Activated naive CD4-positive, alpha-beta T cell treated with anti-CD3 and anti-CD28 coated beads, Interleukin-2, amount 50 U/mL, for 24 hours (primary cell): ENCODE data around the gene FOXK1.

Source experiments
- H3K27ac Mint-ChIP-seq: one replicate; pipeline ENCODE4 v1.8.0; 2021; ENCODE audit warnings: mild to moderate bottlenecking, mixed read lengths
- H3K27me3 Mint-ChIP-seq: one replicate; pipeline ENCODE4 v1.8.0; 2021; ENCODE audit warnings: mixed read lengths
- H3K36me3 Mint-ChIP-seq: one replicate; pipeline ENCODE4 v1.8.0; 2021; ENCODE audit warnings: mixed read lengths
- H3K4me1 Mint-ChIP-seq: one replicate; pipeline ENCODE4 v1.8.0; 2021; ENCODE audit warnings: mixed read lengths
- H3K4me3 Mint-ChIP-seq: one replicate; pipeline ENCODE4 v1.8.0; 2021; ENCODE audit warnings: mild to moderate bottlenecking, mixed read lengths
- H3K9me3 Mint-ChIP-seq: one replicate; pipeline ENCODE4 v1.8.0; 2021; ENCODE audit warnings: mixed read lengths

The FOXK1 gene

GRCh38 chr7:4766666-4767519 is 84.8 kb downstream of the FOXK1 start:
- H3K36me3 Mint-ChIP-seq = peaks cover 9% of the 10 kb centered on the region
- no peak overlapping the region for H3K4me3 Mint-ChIP-seq
- peaks cover 12% of the 10 kb centered on the region for H3K4me1 Mint-ChIP-seq
- no peaks in the 10 kb centered on the region for H3K27me3 Mint-ChIP-seq
- peak overlapping the region; percentile 38 for H3K27ac Mint-ChIP-seq
- H3K9me3 Mint-ChIP-seq = no peaks in the 10 kb centered on the region

GRCh38 chr7:4768597-4769569 is 86.8 kb downstream of the FOXK1 start:
- H3K4me3 Mint-ChIP-seq = no peak overlapping the region
- H3K27ac Mint-ChIP-seq = no peak overlapping the region
- H3K4me1 Mint-ChIP-seq = peaks cover 17% of the 10 kb centered on the region
- H3K27me3 Mint-ChIP-seq = no peaks in the 10 kb centered on the region
- peaks cover 2% of the 10 kb centered on the region for H3K36me3 Mint-ChIP-seq
- no peaks in the 10 kb centered on the region for H3K9me3 Mint-ChIP-seq

- H3K4me3 Mint-ChIP-seq = no peak overlapping the region
- no peak overlapping the region for H3K27ac Mint-ChIP-seq
- H3K4me1 Mint-ChIP-seq = peaks cover 25% of the 10 kb centered on the region
- no peaks in the 10 kb centered on the region for H3K27me3 Mint-ChIP-seq
- H3K9me3 Mint-ChIP-seq = no peaks in the 10 kb centered on the region
- H3K36me3 Mint-ChIP-seq = peaks cover 2% of the 10 kb centered on the region
These were observed 87.7 kb downstream of the FOXK1 start for GRCh38 chr7:4769761-4770160.

- Mint-ChIP-seq H3K9me3 (no peaks in the 10 kb centered on the region), H3K27me3 (no peaks in the 10 kb centered on the region), H3K36me3 (peaks cover 2% of the 10 kb centered on the region), H3K4me3 (no peak overlapping the region), H3K4me1 (peaks cover 35% of the 10 kb centered on the region), H3K27ac (peak overlapping the region; percentile 51)
These were observed 88.8 kb downstream of the FOXK1 start for GRCh38 chr7:4770886-4771285.

GRCh38 chr7:4771737-4772136 is 89.6 kb downstream of the FOXK1 start:
- H3K4me3 Mint-ChIP-seq = no peak overlapping the region
- H3K9me3 Mint-ChIP-seq = no peaks in the 10 kb centered on the region
- peak overlapping the region; percentile 35 for H3K27ac Mint-ChIP-seq
- H3K27me3 Mint-ChIP-seq = no peaks in the 10 kb centered on the region
- peaks cover 42% of the 10 kb centered on the region for H3K4me1 Mint-ChIP-seq
- peaks cover under 1% of the 10 kb centered on the region for H3K36me3 Mint-ChIP-seq

GRCh38 chr7:4772306-4772705 is 90.2 kb downstream of the FOXK1 start:
- Mint-ChIP-seq H3K4me1 (peaks cover 47% of the 10 kb centered on the region), H3K27ac (peak overlapping the region; percentile 32), H3K36me3 (no peaks in the 10 kb centered on the region)

GRCh38 chr7:4774007-4774406 is 91.9 kb downstream of the FOXK1 start:
- peak overlapping the region; percentile 99 for H3K27ac Mint-ChIP-seq
- H3K4me3 Mint-ChIP-seq = peak overlapping the region; percentile 99
- H3K9me3 Mint-ChIP-seq = no peaks in the 10 kb centered on the region
- peaks cover 60% of the 10 kb centered on the region for H3K4me1 Mint-ChIP-seq
- H3K36me3 Mint-ChIP-seq = no peaks in the 10 kb centered on the region
- no peaks in the 10 kb centered on the region for H3K27me3 Mint-ChIP-seq

More at GRCh38 chr7:4772306-4772705, 90.2 kb downstream of the FOXK1 start:
- no peak overlapping the region for H3K4me3 Mint-ChIP-seq
- no peaks in the 10 kb centered on the region for H3K9me3 Mint-ChIP-seq
- no peaks in the 10 kb centered on the region for H3K27me3 Mint-ChIP-seq

GRCh38 chr7:4774658-4775249 is 92.7 kb downstream of the FOXK1 start:
- Mint-ChIP-seq H3K27ac (peak overlapping the region; percentile 99), H3K36me3 (no peaks in the 10 kb centered on the region), H3K4me1 (peaks cover 61% of the 10 kb centered on the region), H3K27me3 (no peaks in the 10 kb centered on the region), H3K9me3 (no peaks in the 10 kb centered on the region), H3K4me3 (peak overlapping the region; percentile 99)

GRCh38 chr7:4775250-4775847 is 93.3 kb downstream of the FOXK1 start, which contains the start of gene AP5Z1:
Gene AP5Z1, plus strand, starts transcription at chr7:4775623. Its CDS starts 93 bp downstream, at chr7:4775716.
- peaks cover 58% of the 10 kb centered on the region for H3K4me1 Mint-ChIP-seq
- no peaks in the 10 kb centered on the region for H3K27me3 Mint-ChIP-seq
- H3K9me3 Mint-ChIP-seq = no peaks in the 10 kb centered on the region
- H3K4me3 Mint-ChIP-seq = peak within 1 kb of the TSS; percentile 99
- no peaks in the 10 kb centered on the region for H3K36me3 Mint-ChIP-seq
- H3K27ac Mint-ChIP-seq = peak within 1 kb of the TSS; percentile 99

- no peaks in the 10 kb centered on the region for H3K9me3 Mint-ChIP-seq
- peaks cover 52% of the 10 kb centered on the region for H3K4me1 Mint-ChIP-seq
- peak overlapping the region; percentile 99 for H3K4me3 Mint-ChIP-seq
- no peaks in the 10 kb centered on the region for H3K27me3 Mint-ChIP-seq
- peak overlapping the region; percentile 99 for H3K27ac Mint-ChIP-seq
- no peaks in the 10 kb centered on the region for H3K36me3 Mint-ChIP-seq
These were observed 93.9 kb downstream of the FOXK1 start for GRCh38 chr7:4775848-4776623.

- H3K27me3 Mint-ChIP-seq = no peaks in the 10 kb centered on the region
- peaks cover 48% of the 10 kb centered on the region for H3K4me1 Mint-ChIP-seq
- H3K9me3 Mint-ChIP-seq = no peaks in the 10 kb centered on the region
- H3K4me3 Mint-ChIP-seq = no peak overlapping the region
- H3K36me3 Mint-ChIP-seq = peaks cover 3% of the 10 kb centered on the region
- peak overlapping the region; percentile 51 for H3K27ac Mint-ChIP-seq
These were observed 97.0 kb downstream of the FOXK1 start for GRCh38 chr7:4779118-4779517.

- no peaks in the 10 kb centered on the region for H3K9me3 Mint-ChIP-seq
- peaks cover 3% of the 10 kb centered on the region for H3K36me3 Mint-ChIP-seq
- no peaks in the 10 kb centered on the region for H3K27me3 Mint-ChIP-seq
- H3K4me3 Mint-ChIP-seq = no peak overlapping the region
- no peak overlapping the region for H3K27ac Mint-ChIP-seq
- H3K4me1 Mint-ChIP-seq = peaks cover 27% of the 10 kb centered on the region
These were observed 99.4 kb downstream of the FOXK1 start for GRCh38 chr7:4781366-4782069.

GRCh38 chr7:4782333-4783291 is 100.5 kb downstream of the FOXK1 start:
- H3K27ac Mint-ChIP-seq = no peak overlapping the region
- no peak overlapping the region for H3K4me3 Mint-ChIP-seq
- H3K36me3 Mint-ChIP-seq = peaks cover 3% of the 10 kb centered on the region
- H3K4me1 Mint-ChIP-seq = peaks cover 16% of the 10 kb centered on the region
- no peaks in the 10 kb centered on the region for H3K9me3 Mint-ChIP-seq
- no peaks in the 10 kb centered on the region for H3K27me3 Mint-ChIP-seq
